H9 (cell line): ENCODE results near the gene WDR87. TPM values are rescaled to one million over a fixed set of nuclear protein-coding genes. Genes with fewer than 3 reads are reported as not detected.
"Not testable (repeated sequence)": the region's sequence is repeated elsewhere in the genome, so short reads cannot be mapped to it uniquely, and the experiment has no call there.

Experiments used
- DNase-seq: peaks from one replicate; pipeline ENCODE4 v3.0.0-alpha.2; 2017
- H2AFZ ChIP-seq: one replicate; pipeline ENCODE4 v1.6.1; 2013; ENCODE audit warnings: mild to moderate bottlenecking, low read length, control low read depth, moderate library complexity
- H2AK5ac ChIP-seq: 2 replicates; pipeline ENCODE4 v1.6.1; 2013; ENCODE audit warnings: low read length, control low read depth, mixed read lengths; ENCODE audit not compliant: insufficient read length
- H2BK120ac ChIP-seq: one replicate; pipeline ENCODE4 v1.6.1; 2013; ENCODE audit warnings: low read depth, mild to moderate bottlenecking, low read length, control low read depth, inconsistent platforms; ENCODE audit not compliant: poor library complexity, severe bottlenecking
- H2BK12ac ChIP-seq: 2 replicates; pipeline ENCODE4 v1.6.1; 2013; ENCODE audit warnings: low read length, control low read depth, mixed read lengths, low read depth; ENCODE audit not compliant: insufficient read length
- H2BK15ac ChIP-seq: 2 replicates; pipeline ENCODE4 v1.6.1; 2013; ENCODE audit warnings: low read depth, low read length, control low read depth
- H2BK20ac ChIP-seq: one replicate; pipeline ENCODE4 v1.6.1; 2013; ENCODE audit warnings: low read depth, mild to moderate bottlenecking, low read length, control low read depth, inconsistent platforms; ENCODE audit not compliant: poor library complexity, severe bottlenecking
- H2BK5ac ChIP-seq: 2 replicates; pipeline ENCODE4 v1.6.1; 2013; ENCODE audit warnings: low read length, control low read depth, mixed read lengths; ENCODE audit not compliant: insufficient read length
- H3K14ac ChIP-seq: 2 replicates; pipeline ENCODE4 v1.6.1; 2013; ENCODE audit warnings: low read length, control low read depth; ENCODE audit not compliant: insufficient read depth
- H3K18ac ChIP-seq: 2 replicates; pipeline ENCODE4 v1.6.1; 2013; ENCODE audit warnings: low read depth, mild to moderate bottlenecking, mixed read lengths, low read length, control low read depth; ENCODE audit not compliant: insufficient read length
- H3K23ac ChIP-seq: 2 replicates; pipeline ENCODE4 v1.6.1; 2013; ENCODE audit warnings: low read length, control low read depth, mixed read lengths, low read depth; ENCODE audit not compliant: insufficient read length
- H3K23me2 ChIP-seq: 2 replicates; pipeline ENCODE4 v1.6.1; 2013; ENCODE audit warnings: low read depth, mild to moderate bottlenecking, mixed read lengths, low read length, control low read depth; ENCODE audit not compliant: insufficient read length, poor library complexity, severe bottlenecking
- H3K27ac ChIP-seq: 2 replicates; pipeline ENCODE4 v1.5.1; 2013; ENCODE audit warnings: low read length, control low read depth, mixed read lengths, low read depth; ENCODE audit not compliant: insufficient read length
- H3K27me3 ChIP-seq: 2 replicates; pipeline ENCODE4 v1.6.1; 2013; ENCODE audit warnings: low read length, control low read depth, inconsistent platforms; ENCODE audit not compliant: insufficient read depth
- H3K4ac ChIP-seq: 2 replicates; pipeline ENCODE4 v1.6.1; 2013; ENCODE audit warnings: low read depth, mild to moderate bottlenecking, control low read depth, inconsistent platforms, low read length, moderate library complexity
- H3K4me1 ChIP-seq: 2 replicates; pipeline ENCODE4 v1.6.1; 2013; ENCODE audit warnings: low read length, control low read depth, inconsistent platforms; ENCODE audit not compliant: insufficient read depth
- H3K4me2 ChIP-seq: 2 replicates; pipeline ENCODE4 v1.6.1; 2013; ENCODE audit warnings: low read length, control low read depth, mixed read lengths; ENCODE audit not compliant: insufficient read length, insufficient read depth
- H3K56ac ChIP-seq: 2 replicates; pipeline ENCODE4 v1.6.1; 2013; ENCODE audit warnings: low read depth, mild to moderate bottlenecking, mixed read lengths, low read length, control low read depth; ENCODE audit not compliant: insufficient read length
- H3K79me1 ChIP-seq: 2 replicates; pipeline ENCODE4 v1.6.1; 2013; ENCODE audit warnings: low read depth, mild to moderate bottlenecking, moderate library complexity, low read length, control low read depth, inconsistent platforms; ENCODE audit not compliant: insufficient read depth, poor library complexity, severe bottlenecking
- H3K79me2 ChIP-seq: 2 replicates; pipeline ENCODE4 v1.6.1; 2013; ENCODE audit warnings: low read length, control low read depth, inconsistent platforms; ENCODE audit not compliant: insufficient read depth
- H3K9ac ChIP-seq: 2 replicates; pipeline ENCODE4 v1.6.1; 2013; ENCODE audit warnings: low read length, control low read depth, mixed read lengths; ENCODE audit not compliant: insufficient read length; ENCODE audit errors: extremely low read depth
- H3K9me3 ChIP-seq: one replicate; pipeline ENCODE4 v1.6.1; 2013; ENCODE audit warnings: low read depth, low read length, inconsistent platforms; ENCODE audit not compliant: control insufficient read depth
- H3T11ph ChIP-seq: one replicate; pipeline ENCODE4 v1.6.1; 2013; ENCODE audit warnings: mild to moderate bottlenecking, low read length, control low read depth, inconsistent platforms
- H4K20me1 ChIP-seq: one replicate; pipeline ENCODE4 v1.6.1; 2013; ENCODE audit not compliant: control insufficient read depth, insufficient read length, insufficient read depth
- H4K5ac ChIP-seq: 2 replicates; pipeline ENCODE4 v1.6.1; 2013; ENCODE audit warnings: low read depth, mild to moderate bottlenecking, mixed read lengths, low read length, control low read depth; ENCODE audit not compliant: insufficient read length
- H4K8ac ChIP-seq: replicated peaks from 2 replicates; pipeline ENCODE4 v1.6.1; 2013; ENCODE audit warnings: low read length, control low read depth, mixed read lengths, low read depth; ENCODE audit not compliant: insufficient read length
- H4K91ac ChIP-seq: 2 replicates; pipeline ENCODE4 v1.6.1; 2013; ENCODE audit warnings: low read depth, mild to moderate bottlenecking, moderate library complexity, mixed read lengths, low read length, control low read depth; ENCODE audit not compliant: insufficient read length
- H3K27ac Mint-ChIP-seq, 3 experiments: 2 replicates in 2 of 3; 3 replicates in 1 of 3; pipeline ENCODE4 v1.8.0; 2020 to 2021; ENCODE audit warnings: mixed read lengths in 3 of 3, mild to moderate bottlenecking in 1 of 3, moderate library complexity in 1 of 3
- H3K27me3 Mint-ChIP-seq: 2 replicates; pipeline ENCODE4 v1.8.0; 2021; ENCODE audit warnings: low read depth, mild to moderate bottlenecking, moderate library complexity, mixed read lengths
- H3K36me3 Mint-ChIP-seq, 3 experiments: 2 replicates in 2 of 3; 3 replicates in 1 of 3; pipeline ENCODE4 v1.8.0; 2020 to 2021; ENCODE audit warnings: low read depth in 3 of 3, mixed read lengths in 3 of 3; ENCODE audit not compliant: insufficient read depth in 1 of 3
- H3K4me1 Mint-ChIP-seq, 2 experiments: 2 replicates each; pipeline ENCODE4 v1.8.0; 2020; ENCODE audit warnings: mixed read lengths in 2 of 2
- H3K4me3 Mint-ChIP-seq, 2 experiments: 2 replicates in 1 of 2; 3 replicates in 1 of 2; pipeline ENCODE4 v1.8.0; 2020 to 2021; ENCODE audit warnings: mild to moderate bottlenecking in 2 of 2, mixed read lengths in 2 of 2, moderate library complexity in 1 of 2
- H3K9me3 Mint-ChIP-seq, 2 experiments: 2 replicates in 1 of 2; 3 replicates in 1 of 2; pipeline ENCODE4 v1.8.0; 2020; ENCODE audit warnings: mild to moderate bottlenecking in 2 of 2, mixed read lengths in 2 of 2, moderate library complexity in 1 of 2
- CTCF ChIP-seq: fragments of 200-600 bp; sonication (generic); conservative IDR thresholded peaks from 3 replicates; pipeline ENCODE4 v1.8.0; 2021; ENCODE audit warnings: antibody characterized with exemption, mild to moderate bottlenecking
- WGBS: extraction: QIAGEN DNeasy Blood & Tissue Kit; methylation state at CpG from one replicate; pipeline ENCODE4 v1.1.7; 2013; ENCODE audit warnings: missing lambda C conversion rate, low lambda C conversion rate, mixed read lengths; ENCODE audit not compliant: insufficient read length; ENCODE audit errors: extremely low coverage; 5-methylcytosine and 5-hydroxymethylcytosine counted together
- total RNA-seq: library from RNA; stranded (reverse); gene quantifications from 2 replicates; pipeline ENCODE4 v1.2.1, GENCODE V29; 2021

Gene WDR87
- total RNA-seq, 1 experiment from 2014 or later = not detected

- no peaks in the 10 kb centered on the region for H3K23me2 ChIP-seq
- no peak overlapping the region for H2AFZ ChIP-seq
- H3K14ac ChIP-seq = no peak overlapping the region
- no peaks in the 10 kb centered on the region for H3K79me2 ChIP-seq
- H3K27me3 ChIP-seq = no peaks in the 10 kb centered on the region
- H4K8ac ChIP-seq = no peak overlapping the region
- WGBS = no CpG with 5 or more reads among the region's 2 CpGs
- H3K23ac ChIP-seq = no peak overlapping the region
- H4K91ac ChIP-seq = no peak overlapping the region
- H3K9me3 Mint-ChIP-seq = peaks cover 19 to 39% of the 10 kb centered on the region in 2 experiments
- no peak overlapping the region for H3K4ac ChIP-seq
- H3K79me1 ChIP-seq = no peaks in the 10 kb centered on the region
- peaks cover 2% of the 10 kb centered on the region; the same call in 1 of the 2 replicates for H3K4me1 ChIP-seq
- H2BK20ac ChIP-seq = no peak overlapping the region
- no peak overlapping the region for H2AK5ac ChIP-seq
- no peak overlapping the region for H3K9ac ChIP-seq
- H3K18ac ChIP-seq = no peak overlapping the region
- H2BK15ac ChIP-seq = no peak overlapping the region
- peaks cover 10% of the 10 kb centered on the region for H3K9me3 ChIP-seq
- H2BK120ac ChIP-seq = no peak overlapping the region
- no peak for DNase-seq
- no peak overlapping the region for H2BK12ac ChIP-seq
- H3T11ph ChIP-seq = no peak overlapping the region
- H3K56ac ChIP-seq = no peak overlapping the region
- no peak overlapping the region for H3K27ac ChIP-seq
- H3K4me3 Mint-ChIP-seq = no peak overlapping the region
- no peaks in the 10 kb centered on the region for H4K20me1 ChIP-seq
- no peak for TF ChIP-seq CTCF
- no peak overlapping the region for H3K27ac Mint-ChIP-seq
- peaks cover 16 to 30% of the 10 kb centered on the region in 2 experiments for H3K4me1 Mint-ChIP-seq
- H3K27me3 Mint-ChIP-seq = peaks cover 13% of the 10 kb centered on the region
- H3K4me2 ChIP-seq = no peak overlapping the region
- H3K36me3 Mint-ChIP-seq = peaks cover 9 to 16% (median 15%) of the 10 kb centered on the region in 3 experiments
- H2BK5ac ChIP-seq = no peak overlapping the region
- no peak overlapping the region for H4K5ac ChIP-seq
Observed at GRCh38 chr19:37867831-37868230, 38.6 kb downstream of the WDR87 start.

- not testable (repeated sequence) for H4K8ac ChIP-seq, H3K4me1 ChIP-seq, H2BK5ac ChIP-seq, H4K91ac ChIP-seq, H3K14ac ChIP-seq, H3K4me3 Mint-ChIP-seq, H3K79me2 ChIP-seq, H2AFZ ChIP-seq, H3K4me2 ChIP-seq, H3K27ac ChIP-seq, H2BK15ac ChIP-seq, H3T11ph ChIP-seq, H3K9ac ChIP-seq, H4K20me1 ChIP-seq, H4K5ac ChIP-seq, H3K79me1 ChIP-seq, H3K23me2 ChIP-seq, H2BK12ac ChIP-seq, H3K23ac ChIP-seq, H2AK5ac ChIP-seq, H3K56ac ChIP-seq, H3K27me3 ChIP-seq, H3K4ac ChIP-seq, H2BK20ac ChIP-seq, H3K9me3 ChIP-seq
- Mint-ChIP-seq H3K27me3 (peaks cover 11% of the 10 kb centered on the region), H3K27ac (peak overlapping the region in 2 of 3 experiments; percentile 61 to 94; a peak in 2 of 7 replicates), H3K4me1 (peaks cover 21 to 34% of the 10 kb centered on the region in 2 experiments), H3K36me3 (peaks cover 9 to 12% (median 11%) of the 10 kb centered on the region in 3 experiments), H3K9me3 (peaks cover 17 to 31% of the 10 kb centered on the region in 2 experiments)
- peak; percentile 36 for DNase-seq
- Histone ChIP-seq H3K18ac (peak overlapping the region; percentile 75), H2BK120ac (peak overlapping the region; percentile 77)
- whole genome bisulfite sequencing = no CpG with 5 or more reads among the region's 9 CpGs
Observed at GRCh38 chr19:37865930-37866329, 40.5 kb downstream of the WDR87 start.
